ENCODE results near the gene CHD9. TPM values are rescaled to one million over a fixed set of nuclear protein-coding genes. Genes with fewer than 3 reads are reported as not detected.

The CHD9 gene
- total RNA-seq, 4 donors from 2014 or later = 45.2 to 64.0 (median 49.5) TPM

GRCh38 chr16:53097190-53097589 lies 42.4 kb downstream of the CHD9 start:
- Histone ChIP-seq H3K27me3 (no peaks in the 10 kb centered on the region), H3K36me3 (no peaks in the 10 kb centered on the region), H3K27ac (replicated peaks in 1 of 4) (peak overlapping the region in 1 of 4 donors; percentile 6), H3K4me3 (no peak overlapping the region), H3K9me3 (no peaks in the 10 kb centered on the region), H3K4me1 (peaks cover 65 to 78% (median 73%) of the 10 kb centered on the region in 4 donors)
- no peak for DNase-seq (ENCODE audit: extremely low spot score)
- intact Hi-C loops (cut with DNase I) = no loop called here
- WGBS = 83% methylated on average over 4 of the region's 4 CpGs
- TF ChIP-seq POLR2AphosphoS5 (IDR thresholded peaks at IDR 0.05) (no peak), EP300 (IDR thresholded peaks at IDR 0.05) (no peak), POLR2A (IDR thresholded peaks at IDR 0.05; ENCODE audit: low read depth) (no peak)

- no peaks in the 10 kb centered on the region for H3K9me3 ChIP-seq
- H3K36me3 ChIP-seq = no peaks in the 10 kb centered on the region
- 23% methylated on average over 13 of the region's 16 CpGs for WGBS
- peak; percentile 97 for DNase-seq (ENCODE audit: extremely low spot score)
- TF ChIP-seq CTCF (IDR thresholded peaks at IDR 0.05) = peak in 1 of 3 experiments; percentile 10
- no peak for TF ChIP-seq EP300 (IDR thresholded peaks at IDR 0.05)
- peak in 1 of 2 donors; percentile 76 for TF ChIP-seq POLR2AphosphoS5 (IDR thresholded peaks at IDR 0.05)
- TF ChIP-seq POLR2A (IDR thresholded peaks at IDR 0.05; ENCODE audit: low read depth) = no peak
- peak overlapping the region; percentile 47 to 58 (median 52) for H3K4me3 ChIP-seq
- intact Hi-C loops (cut with DNase I) = loop anchor here (2.0 kb wide), 1 partner anchor 32 kb away; no protein-coding TSS in a partner anchor
- peak overlapping the region; percentile 84 to 94 (median 92) for H3K27ac ChIP-seq (replicated peaks in 1 of 4)
- H3K4me1 ChIP-seq = peaks cover 50 to 63% (median 62%) of the 10 kb centered on the region in 4 donors
- H3K27me3 ChIP-seq = no peaks in the 10 kb centered on the region
Observed at GRCh38 chr16:53098526-53099317, 43.9 kb downstream of the CHD9 start.

GRCh38 chr16:53099318-53100130 lies 44.7 kb downstream of the CHD9 start:
- peak overlapping the region; percentile 84 to 94 (median 92) for H3K27ac ChIP-seq (replicated peaks in 1 of 4)
- DNase-seq (ENCODE audit: extremely low spot score) = peak; percentile 95
- 5% methylated on average over 24 of the region's 26 CpGs for WGBS
- TF ChIP-seq POLR2A (IDR thresholded peaks at IDR 0.05; ENCODE audit: low read depth) = no peak
- peak; percentile 71 to 73 for TF ChIP-seq POLR2AphosphoS5 (IDR thresholded peaks at IDR 0.05)
- TF ChIP-seq CTCF (IDR thresholded peaks at IDR 0.05) = no peak
- intact Hi-C loops (cut with DNase I) = loop anchor here (2.0 kb wide), 1 partner anchor 31 kb away; no protein-coding TSS in a partner anchor
- H3K4me3 ChIP-seq = peak overlapping the region; percentile 47 to 58 (median 52)
- H3K9me3 ChIP-seq = no peaks in the 10 kb centered on the region
- no peaks in the 10 kb centered on the region for H3K27me3 ChIP-seq
- no peaks in the 10 kb centered on the region for H3K36me3 ChIP-seq
- H3K4me1 ChIP-seq = peaks cover 42 to 60% (median 55%) of the 10 kb centered on the region in 4 donors

GRCh38 chr16:53100131-53100748 lies 45.4 kb downstream of the CHD9 start:
- peaks cover 35 to 57% (median 50%) of the 10 kb centered on the region in 4 donors for H3K4me1 ChIP-seq
- TF ChIP-seq POLR2AphosphoS5 (IDR thresholded peaks at IDR 0.05) (no peak), EP300 (IDR thresholded peaks at IDR 0.05) (no peak), POLR2A (IDR thresholded peaks at IDR 0.05; ENCODE audit: low read depth) (no peak), CTCF (IDR thresholded peaks at IDR 0.05) (no peak)
- no peaks in the 10 kb centered on the region for H3K27me3 ChIP-seq
- no peak for DNase-seq (ENCODE audit: extremely low spot score)
- H3K9me3 ChIP-seq = no peaks in the 10 kb centered on the region
- H3K36me3 ChIP-seq = no peaks in the 10 kb centered on the region
- peak overlapping the region; percentile 84 to 94 (median 92) for H3K27ac ChIP-seq (replicated peaks in 1 of 4)
- intact Hi-C loops (cut with DNase I) = no loop called here
- 53% methylated on average over 9 of the region's 9 CpGs for WGBS
- H3K4me3 ChIP-seq = peak overlapping the region; percentile 47 to 58 (median 52)
